Measurements from ENCODE around the gene FOXR1.

FOXR1 gene

DNA sequence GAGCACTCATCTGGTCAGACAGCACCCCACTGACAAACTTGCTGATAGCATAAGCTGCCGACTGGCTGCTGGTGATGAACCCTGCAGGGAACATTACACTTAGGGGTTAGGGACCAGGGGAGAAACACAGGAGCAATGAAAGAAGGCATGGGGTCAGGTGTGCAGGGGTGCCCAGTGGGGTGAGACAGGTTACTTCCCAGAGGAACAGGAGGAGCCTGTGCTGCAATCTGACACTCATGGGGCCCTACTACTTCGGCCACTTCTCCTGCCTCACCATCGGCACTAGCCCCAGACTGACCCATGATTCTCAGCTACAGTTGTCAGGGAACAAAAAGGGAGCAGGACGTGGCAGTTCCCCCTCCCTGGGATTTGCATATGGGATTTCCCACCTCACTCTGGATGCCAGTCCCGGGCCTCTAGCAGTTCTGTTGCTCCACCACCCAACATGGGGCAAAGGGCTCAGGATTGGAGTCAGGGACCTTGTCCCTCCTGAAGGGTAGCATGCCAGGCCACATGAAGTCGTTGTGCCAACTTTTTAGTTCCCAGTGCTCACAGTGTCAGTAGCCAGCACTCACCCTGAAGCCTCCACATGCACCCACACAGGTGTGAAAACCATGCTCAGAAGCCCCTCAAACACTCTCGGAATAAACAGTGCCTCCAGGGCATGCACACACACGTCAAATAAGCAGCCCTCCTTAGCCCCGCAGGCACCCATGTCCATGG lies 56.9 kb downstream of the FOXR1 start:
- DNase-seq = no peak

DNA sequence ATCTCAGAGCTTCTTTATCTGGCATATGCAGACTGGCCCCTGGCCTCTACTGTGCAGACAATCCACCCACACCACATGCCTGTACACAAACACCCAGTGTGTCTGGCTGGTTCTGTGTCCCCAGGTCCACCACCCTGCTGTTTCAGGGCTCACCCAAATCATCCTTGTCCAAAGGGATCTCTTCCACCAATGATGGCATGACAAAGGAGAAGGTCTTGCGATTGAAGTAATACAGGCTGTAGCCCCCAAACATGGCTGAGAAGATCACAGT lies 57.4 kb downstream of the FOXR1 start:
- no peak for DNase-seq

DNA sequence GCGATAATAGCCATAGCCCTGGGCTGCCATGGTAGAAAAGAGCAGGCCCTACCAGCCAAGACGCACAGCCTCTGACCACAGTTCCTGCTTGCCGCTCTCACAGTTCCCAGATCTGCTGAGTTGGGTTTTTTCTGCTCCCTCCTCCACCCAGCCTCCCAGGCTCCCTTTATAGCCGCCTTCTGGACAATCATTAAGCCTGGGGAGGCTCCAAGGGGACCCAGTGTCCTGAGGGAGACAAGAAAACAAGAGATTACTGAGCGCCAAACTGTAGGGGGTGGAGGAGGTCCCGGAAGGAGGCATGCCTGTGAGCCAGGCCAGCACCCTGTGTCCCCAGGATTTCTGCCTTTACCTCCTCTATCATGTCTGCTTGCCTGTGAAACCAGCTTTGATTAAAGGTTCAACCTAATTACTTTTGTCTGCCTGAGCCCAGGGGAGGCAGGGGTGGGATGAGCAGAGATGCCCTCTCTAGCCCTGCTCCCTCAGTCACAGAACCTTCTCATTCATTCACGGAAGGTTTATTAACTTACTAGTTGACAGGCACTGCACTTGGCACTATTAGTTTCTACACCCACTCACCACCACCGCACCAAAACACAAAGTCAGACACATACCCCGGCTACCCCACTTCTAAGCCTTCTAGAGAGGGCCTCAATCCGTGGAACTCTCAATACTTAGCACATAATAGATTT lies 57.9 kb downstream of the FOXR1 start:
- DNase-seq = no peak

DNA sequence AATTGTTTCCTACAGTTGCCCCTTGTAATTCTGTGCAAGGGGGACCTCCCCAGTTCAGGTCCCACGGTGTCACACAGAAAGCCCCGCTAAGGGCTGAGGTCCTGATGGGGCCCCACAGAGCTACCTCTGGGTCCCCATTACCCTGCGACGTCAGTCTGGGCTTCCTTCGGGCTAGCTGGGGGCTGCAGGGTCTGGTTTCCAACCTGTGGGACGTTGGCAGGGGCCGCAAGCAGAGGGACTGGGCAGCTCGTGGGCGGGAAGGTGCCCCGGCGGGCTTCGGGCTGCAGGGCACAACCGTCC lies 58.4 kb downstream of the FOXR1 start:
- no peak for DNase-seq

DNA sequence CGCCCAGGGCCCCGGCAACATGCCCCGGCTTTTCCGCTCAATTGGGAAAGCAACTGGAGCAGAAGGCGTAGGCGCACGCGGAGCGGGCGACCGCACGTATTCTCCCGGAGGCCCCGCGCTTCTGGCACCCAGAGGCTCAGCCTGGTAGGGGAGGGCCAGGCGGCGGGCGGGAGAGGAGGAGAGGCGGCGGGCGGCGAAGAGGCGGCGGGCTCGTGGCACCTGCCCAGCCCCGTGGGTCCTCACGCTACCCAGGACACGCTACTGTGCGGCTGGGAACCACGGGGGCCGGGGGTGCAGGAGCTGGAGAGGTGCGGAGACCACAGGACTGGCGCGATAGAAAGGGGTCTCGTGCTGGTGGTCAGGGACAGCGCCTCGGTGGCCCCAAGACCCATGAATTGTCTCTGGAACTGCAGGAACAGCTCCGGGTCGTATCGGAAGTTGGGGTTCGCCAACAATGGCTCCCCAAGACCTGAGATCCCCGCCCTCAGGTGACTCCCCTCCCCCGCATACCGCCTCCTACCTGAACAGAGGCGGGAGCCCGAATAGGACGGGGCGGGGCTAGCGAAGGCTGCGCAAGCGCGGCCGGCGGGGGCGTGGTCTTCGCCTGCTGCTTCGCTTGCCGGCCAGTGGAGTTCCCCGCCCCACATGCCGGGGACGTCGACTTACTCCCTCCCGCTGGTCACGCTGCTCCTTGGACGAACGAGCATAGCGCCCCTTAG lies 58.9 kb downstream of the FOXR1 start, which contains the start of gene SLC37A4:
TSS of gene SLC37A4 (minus strand) at position 549 of the 719 bp plus-strand sequence.
- DNase-seq = peak; percentile 100
